HEK293 (cell line): Measurements from ENCODE around the gene RNPS1.

ENCODE experiments used
- BCL11A ChIP-seq: fragments of 450-650 bp; formaldehyde crosslinking; IDR thresholded peaks from 2 replicates; pipeline ENCODE4 v1.5.1; 2016; ENCODE audit warnings: low read depth, missing biosample characterization, missing genetic modification characterization
- CTCF ChIP-seq: fragments of 450-650 bp; formaldehyde crosslinking; IDR thresholded peaks from 2 replicates; pipeline ENCODE4 v1.5.1; 2016; ENCODE audit warnings: missing biosample characterization, missing genetic modification characterization
- PRDM4 ChIP-seq: fragments of 450-650 bp; formaldehyde crosslinking; IDR thresholded peaks from 2 replicates; pipeline ENCODE4 v1.5.1; 2017; ENCODE audit warnings: missing biosample characterization, missing genetic modification characterization
- REST ChIP-seq: fragments of 450-650 bp; formaldehyde crosslinking; IDR thresholded peaks from 2 replicates; pipeline ENCODE4 v1.5.1; 2016; ENCODE audit warnings: missing biosample characterization, missing genetic modification characterization
- YY2 ChIP-seq: fragments of 450-650 bp; formaldehyde crosslinking; IDR thresholded peaks from 2 replicates; pipeline ENCODE4 v1.5.1; 2016; ENCODE audit warnings: missing biosample characterization, missing genetic modification characterization
- ZNF184 ChIP-seq: fragments of 450-650 bp; IDR thresholded peaks from 2 replicates; pipeline ENCODE4 v1.5.1; 2018; ENCODE audit warnings: missing biosample characterization, mild to moderate bottlenecking, missing genetic modification characterization
- ZNF26 ChIP-seq: fragments of 450-650 bp; formaldehyde crosslinking; IDR thresholded peaks from 2 replicates; pipeline ENCODE4 v1.5.1; 2016; ENCODE audit warnings: missing biosample characterization, missing genetic modification characterization
- ZNF449 ChIP-seq: fragments of 450-650 bp; formaldehyde crosslinking; IDR thresholded peaks from 2 replicates; pipeline ENCODE4 v1.5.1; 2017; ENCODE audit warnings: missing biosample characterization, mild to moderate bottlenecking, missing genetic modification characterization, moderate library complexity
- ZNF558 ChIP-seq: fragments of 450-650 bp; formaldehyde crosslinking; IDR thresholded peaks from 2 replicates; pipeline ENCODE4 v1.5.1; 2016; ENCODE audit warnings: missing biosample characterization, missing genetic modification characterization
- ZNF596 ChIP-seq: fragments of 450-650 bp; IDR thresholded peaks from 2 replicates; pipeline ENCODE4 v1.5.0; 2018; ENCODE audit warnings: missing biosample characterization, mild to moderate bottlenecking, missing genetic modification characterization, moderate library complexity

- no peak for TF ChIP-seq ZNF596 (tag by site-specific recombination)
- TF ChIP-seq REST (tag by site-specific recombination): no peak
- no peak for TF ChIP-seq YY2 (tag by site-specific recombination)
- no peak for TF ChIP-seq ZNF184 (tag by site-specific recombination)
- TF ChIP-seq CTCF (tag by site-specific recombination): no peak
- no peak for TF ChIP-seq ZNF26 (tag by site-specific recombination)
- TF ChIP-seq ZNF449: no peak
- TF ChIP-seq PRDM4 (tag by site-specific recombination): no peak
- no peak for TF ChIP-seq ZNF558
- TF ChIP-seq BCL11A (tag by site-specific recombination): no peak
Measured at GRCh38 chr16:2297506-2297860, 29.6 kb upstream of the RNPS1 start.
